ENCODE results near the gene COG3. TPM values are rescaled to one million over a fixed set of nuclear protein-coding genes. Genes with fewer than 3 reads are reported as not detected.

COG3 gene
- total and polyA plus RNA-seq, 2 donors (not counting 1 experiment from before 2014, with no cell fraction given), result 24.0 to 37.5 TPM

DNA sequence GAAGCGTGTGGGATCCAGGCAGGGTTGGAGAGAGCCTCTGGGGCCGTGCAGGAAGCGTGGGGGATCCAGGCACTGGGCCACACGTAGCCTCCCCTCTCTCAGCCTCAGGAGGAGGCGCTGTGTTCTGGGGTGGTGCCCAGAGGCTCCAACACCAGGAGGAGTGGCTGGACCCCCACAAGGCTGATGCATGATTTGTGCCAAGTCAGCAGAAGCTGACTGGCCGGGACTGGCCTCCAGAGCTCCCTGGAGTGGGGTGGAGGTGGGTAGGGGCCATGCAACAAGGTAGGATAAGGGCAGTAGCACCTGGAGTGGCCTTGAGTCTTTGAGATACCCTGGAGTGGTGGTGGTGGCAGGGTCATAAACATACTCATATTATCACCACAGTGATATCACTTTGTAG lies 75.5 kb downstream of the COG3 start:
- no peak overlapping the region for H3K9ac ChIP-seq (ENCODE audit: insufficient read depth, low read length)
- no peaks in the 10 kb centered on the region for H3K9me3 ChIP-seq (ENCODE audit: control insufficient read depth, insufficient read depth, low read depth, low read length)
- no peak overlapping the region for H2AFZ ChIP-seq (ENCODE audit: low read length)
- no peaks in the 10 kb centered on the region for H3K79me2 ChIP-seq (ENCODE audit: control insufficient read depth, insufficient read depth, low read length)
- TF ChIP-seq, protein P1, sequence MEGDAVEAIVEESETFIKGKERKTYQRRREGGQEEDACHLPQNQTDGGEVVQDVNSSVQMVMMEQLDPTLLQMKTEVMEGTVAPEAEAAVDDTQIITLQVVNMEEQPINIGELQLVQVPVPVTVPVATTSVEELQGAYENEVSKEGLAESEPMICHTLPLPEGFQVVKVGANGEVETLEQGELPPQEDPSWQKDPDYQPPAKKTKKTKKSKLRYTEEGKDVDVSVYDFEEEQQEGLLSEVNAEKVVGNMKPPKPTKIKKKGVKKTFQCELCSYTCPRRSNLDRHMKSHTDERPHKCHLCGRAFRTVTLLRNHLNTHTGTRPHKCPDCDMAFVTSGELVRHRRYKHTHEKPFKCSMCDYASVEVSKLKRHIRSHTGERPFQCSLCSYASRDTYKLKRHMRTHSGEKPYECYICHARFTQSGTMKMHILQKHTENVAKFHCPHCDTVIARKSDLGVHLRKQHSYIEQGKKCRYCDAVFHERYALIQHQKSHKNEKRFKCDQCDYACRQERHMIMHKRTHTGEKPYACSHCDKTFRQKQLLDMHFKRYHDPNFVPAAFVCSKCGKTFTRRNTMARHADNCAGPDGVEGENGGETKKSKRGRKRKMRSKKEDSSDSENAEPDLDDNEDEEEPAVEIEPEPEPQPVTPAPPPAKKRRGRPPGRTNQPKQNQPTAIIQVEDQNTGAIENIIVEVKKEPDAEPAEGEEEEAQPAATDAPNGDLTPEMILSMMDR (conservative IDR thresholded peaks at IDR 0.05 in 1 of 2, IDR thresholded peaks at IDR 0.05 in 1 of 2; ENCODE audit: low read depth in 1 of 2, low read length in 2 of 2), result no peak
- H3K27me3 ChIP-seq (ENCODE audit: control insufficient read depth, insufficient read depth, low read length), result no peaks in the 10 kb centered on the region
- no peaks in the 10 kb centered on the region for H4K20me1 ChIP-seq (ENCODE audit: control insufficient read depth, extremely low read depth, insufficient read depth, low read length)
- DNase-seq (ENCODE audit: low read depth in 2 of 2), result no peak
- H3K4me3 ChIP-seq (replicated peaks in 1 of 4; ENCODE audit: control extremely low read depth in 1 of 4, insufficient read depth in 1 of 4, low read depth in 3 of 4, low read length in 4 of 4), result no peak overlapping the region
- H3K4me2 ChIP-seq (ENCODE audit: extremely low read depth, insufficient read depth, low read length), result no peak overlapping the region
- H3K27ac ChIP-seq (ENCODE audit: insufficient read depth, low read length), result no peak overlapping the region
- no peaks in the 10 kb centered on the region for H3K36me3 ChIP-seq (ENCODE audit: control insufficient read depth, insufficient read depth, low read length)
- H3K4me1 ChIP-seq (ENCODE audit: control insufficient read depth, extremely low read depth, insufficient read depth, low read length), result no peaks in the 10 kb centered on the region

DNA sequence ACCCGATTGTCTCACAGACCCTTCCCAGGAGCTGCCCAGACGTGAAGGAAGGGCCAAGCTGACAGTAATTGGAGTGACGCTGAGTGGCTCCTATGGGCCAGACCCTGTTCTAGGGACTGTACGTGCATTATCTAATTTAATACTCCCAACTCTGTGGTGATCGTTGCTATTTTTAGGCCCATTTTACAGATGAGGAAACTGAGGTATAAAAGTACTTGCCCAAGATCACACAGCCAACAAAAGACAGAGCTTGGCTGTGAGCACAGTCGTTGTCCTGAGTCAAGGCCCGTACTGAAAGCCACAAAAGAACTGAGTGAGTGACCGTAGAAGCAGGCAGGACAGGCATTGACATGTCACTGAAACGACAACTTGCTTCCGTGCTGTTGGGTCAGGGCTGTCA lies 76.1 kb downstream of the COG3 start:
- TF ChIP-seq, protein P1 (conservative IDR thresholded peaks at IDR 0.05 in 1 of 2, IDR thresholded peaks at IDR 0.05 in 1 of 2; ENCODE audit: low read depth in 1 of 2, low read length in 2 of 2), result no peak
- TF ChIP-seq EZH2 (IDR thresholded peaks at IDR 0.05; ENCODE audit: low read length, missing control alignments), result no peak
- H3K36me3 ChIP-seq (ENCODE audit: control insufficient read depth, insufficient read depth, low read length), result no peaks in the 10 kb centered on the region
- no peak overlapping the region for H3K9ac ChIP-seq (ENCODE audit: insufficient read depth, low read length)
- no peaks in the 10 kb centered on the region for H3K27me3 ChIP-seq (ENCODE audit: control insufficient read depth, insufficient read depth, low read length)
- no peaks in the 10 kb centered on the region for H4K20me1 ChIP-seq (ENCODE audit: control insufficient read depth, extremely low read depth, insufficient read depth, low read length)
- no peak overlapping the region for H3K4me2 ChIP-seq (ENCODE audit: extremely low read depth, insufficient read depth, low read length)
- H3K4me3 ChIP-seq (replicated peaks in 1 of 4; ENCODE audit: control extremely low read depth in 1 of 4, insufficient read depth in 1 of 4, low read depth in 3 of 4, low read length in 4 of 4), result no peak overlapping the region
- DNase-seq (ENCODE audit: low read depth in 2 of 2), result no peak
- H3K79me2 ChIP-seq (ENCODE audit: control insufficient read depth, insufficient read depth, low read length), result no peaks in the 10 kb centered on the region
- H2AFZ ChIP-seq (ENCODE audit: low read length), result no peak overlapping the region
- no peak overlapping the region for H3K27ac ChIP-seq (ENCODE audit: insufficient read depth, low read length)
- no peaks in the 10 kb centered on the region for H3K9me3 ChIP-seq (ENCODE audit: control insufficient read depth, insufficient read depth, low read depth, low read length)
- no peaks in the 10 kb centered on the region for H3K4me1 ChIP-seq (ENCODE audit: control insufficient read depth, extremely low read depth, insufficient read depth, low read length)

DNA sequence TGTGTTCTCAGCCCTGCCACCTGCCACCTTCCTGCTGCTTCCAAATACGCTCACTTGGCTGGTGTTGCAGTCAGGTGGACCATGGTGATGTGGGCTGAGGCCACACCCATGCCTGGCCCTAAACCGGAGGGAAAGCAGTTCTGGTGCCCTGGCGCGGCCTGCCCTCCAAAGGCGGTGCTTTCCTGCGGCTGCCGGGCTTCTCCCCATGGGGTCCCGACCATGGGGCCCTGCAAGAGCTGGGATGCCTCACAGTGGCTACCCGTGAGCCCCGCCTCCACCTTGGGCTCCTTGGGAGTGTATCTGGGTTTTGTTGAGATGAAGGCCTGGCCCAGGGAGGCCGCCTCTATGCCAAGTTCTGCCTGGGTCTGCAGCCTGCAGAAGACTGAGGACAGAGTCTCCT lies 77.1 kb downstream of the COG3 start:
- no peak for DNase-seq (ENCODE audit: low read depth in 2 of 2)
- Histone ChIP-seq H3K27me3 (ENCODE audit: control insufficient read depth, insufficient read depth, low read length) (no peaks in the 10 kb centered on the region), H3K4me3 (replicated peaks in 1 of 4; ENCODE audit: control extremely low read depth in 1 of 4, insufficient read depth in 1 of 4, low read depth in 3 of 4, low read length in 4 of 4) (no peak overlapping the region), H3K79me2 (ENCODE audit: control insufficient read depth, insufficient read depth, low read length) (no peaks in the 10 kb centered on the region), H3K9me3 (ENCODE audit: control insufficient read depth, insufficient read depth, low read depth, low read length) (no peaks in the 10 kb centered on the region), H3K9ac (ENCODE audit: insufficient read depth, low read length) (no peak overlapping the region), H3K36me3 (ENCODE audit: control insufficient read depth, insufficient read depth, low read length) (no peaks in the 10 kb centered on the region), H3K27ac (ENCODE audit: insufficient read depth, low read length) (no peak overlapping the region), H3K4me2 (ENCODE audit: extremely low read depth, insufficient read depth, low read length) (no peak overlapping the region), H2AFZ (ENCODE audit: low read length) (no peak overlapping the region), H3K4me1 (ENCODE audit: control insufficient read depth, extremely low read depth, insufficient read depth, low read length) (no peaks in the 10 kb centered on the region), H4K20me1 (ENCODE audit: control insufficient read depth, extremely low read depth, insufficient read depth, low read length) (no peaks in the 10 kb centered on the region)
- no peak for TF ChIP-seq EZH2 (IDR thresholded peaks at IDR 0.05; ENCODE audit: low read length, missing control alignments)
- TF ChIP-seq, protein P1 (conservative IDR thresholded peaks at IDR 0.05 in 1 of 2, IDR thresholded peaks at IDR 0.05 in 1 of 2; ENCODE audit: low read depth in 1 of 2, low read length in 2 of 2), result no peak

All from fibroblast of lung (primary cell).